ENCODE results near the gene MGA.

The MGA gene

GRCh38 chr15:41660235-41661077 is at the start of gene MGA:
Gene MGA, plus strand, starts transcription at chr15:41660405.
- peak; percentile 4 for DNase-seq

GRCh38 chr15:41620536-41621199 is 39.5 kb upstream of the MGA start:
- no peak for DNase-seq

GRCh38 chr15:41621200-41622193 is 38.7 kb upstream of the MGA start:
- peak; percentile 76 for DNase-seq

- no peak for DNase-seq
Measured at GRCh38 chr15:41622901-41623300, 37.3 kb upstream of the MGA start.

- DNase-seq, result no peak
Measured at GRCh38 chr15:41627203-41627602, 33.0 kb upstream of the MGA start.

GRCh38 chr15:41629463-41629862 is 30.7 kb upstream of the MGA start:
- DNase-seq, result no peak

GRCh38 chr15:41629883-41630282 is 30.3 kb upstream of the MGA start:
- DNase-seq, result no peak

GRCh38 chr15:41630616-41631217 is 29.5 kb upstream of the MGA start:
- DNase-seq, result no peak

GRCh38 chr15:41631880-41632470 is 28.2 kb upstream of the MGA start:
- no peak for DNase-seq

GRCh38 chr15:41633609-41634008 is 26.6 kb upstream of the MGA start:
- DNase-seq, result no peak

- DNase-seq, result no peak
Measured at GRCh38 chr15:41634072-41634626, 26.1 kb upstream of the MGA start.

GRCh38 chr15:41637086-41637485 is 23.1 kb upstream of the MGA start:
- no peak for DNase-seq

- DNase-seq, result no peak
Measured at GRCh38 chr15:41640985-41641384, 19.2 kb upstream of the MGA start.

- DNase-seq, result no peak
Measured at GRCh38 chr15:41647262-41647661, 12.9 kb upstream of the MGA start.

GRCh38 chr15:41648097-41648496 is 12.1 kb upstream of the MGA start:
- no peak for DNase-seq

- no peak for DNase-seq
Measured at GRCh38 chr15:41648770-41649169, 11.4 kb upstream of the MGA start.

- DNase-seq, result no peak
Measured at GRCh38 chr15:41650806-41651205, 9.4 kb upstream of the MGA start.

GRCh38 chr15:41651373-41651772 is 8.8 kb upstream of the MGA start:
- no peak for DNase-seq

GRCh38 chr15:41653760-41654159 is 6.4 kb upstream of the MGA start:
- no peak for DNase-seq

- no peak for DNase-seq
Measured at GRCh38 chr15:41655716-41656115, 4.5 kb upstream of the MGA start.

- no peak for DNase-seq
Measured at GRCh38 chr15:41656188-41656587, 4.0 kb upstream of the MGA start.

GRCh38 chr15:41658689-41659088 is 1.5 kb upstream of the MGA start:
- DNase-seq, result no peak
